ENCODE data around the gene SAMD4A.

The SAMD4A gene

DNA sequence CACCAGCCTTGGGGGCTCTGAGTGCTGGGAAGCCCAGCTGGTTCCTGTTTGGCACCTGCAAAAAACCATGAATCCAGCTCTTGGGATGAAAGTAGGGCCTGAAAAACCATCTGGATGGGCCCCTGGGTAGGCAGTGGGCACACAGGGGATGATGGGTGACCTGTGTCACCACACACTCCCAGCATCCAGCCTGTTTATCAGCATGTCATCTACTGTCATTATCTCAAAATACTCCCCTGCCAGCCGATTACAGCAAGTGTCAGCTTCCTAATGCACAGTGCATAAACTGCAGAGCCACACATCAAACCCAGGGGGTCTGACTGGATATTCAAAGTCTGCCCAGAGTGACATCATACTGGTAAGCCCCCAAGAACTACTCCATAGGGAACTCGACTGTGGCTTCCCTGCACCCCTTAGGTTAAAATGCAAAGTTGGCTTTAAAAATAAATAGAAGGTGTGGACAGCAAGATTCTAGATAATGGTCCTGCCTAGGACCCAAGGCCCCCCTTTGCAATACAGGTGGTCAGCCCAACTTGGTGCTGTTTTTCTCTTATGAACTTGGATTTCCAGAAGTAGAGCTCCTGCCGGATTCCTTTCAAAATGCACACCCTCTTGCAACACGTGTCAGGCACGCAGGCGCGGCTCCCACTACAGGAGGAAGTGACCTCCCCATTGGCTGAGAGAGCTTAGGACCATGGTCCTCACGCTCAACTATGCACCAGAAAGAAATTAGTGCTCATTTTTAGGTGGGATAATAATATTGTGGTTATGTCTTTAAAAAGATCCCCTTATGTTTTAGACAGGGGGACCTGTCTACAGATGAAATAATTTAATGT lies 241.6 kb downstream of the SAMD4A start:
- no peak for DNase-seq

DNA sequence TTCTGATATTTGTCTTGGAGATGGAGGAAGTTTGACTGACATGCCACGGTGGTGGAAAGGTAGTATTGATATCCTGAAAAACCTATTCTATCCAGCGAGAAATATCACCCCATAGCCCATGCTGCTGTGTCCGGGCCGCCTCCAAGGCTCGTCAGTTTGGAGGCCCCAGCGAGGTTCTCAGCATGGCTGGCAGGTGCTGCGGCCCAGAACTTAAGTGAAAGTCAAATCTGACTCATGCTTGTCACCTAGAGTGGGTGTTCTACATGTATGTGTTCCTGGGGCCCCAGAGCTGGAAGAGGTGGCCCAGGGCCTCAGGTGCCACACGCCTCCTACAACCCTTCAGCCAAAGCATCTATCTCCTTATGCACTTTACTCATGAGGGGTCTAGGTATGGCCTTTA lies 242.8 kb downstream of the SAMD4A start:
- no peak for DNase-seq

GRCh38 chr14:54812617-54813016 lies 245.7 kb downstream of the SAMD4A start:
- no peak for DNase-seq

- no peak for DNase-seq
Measured at GRCh38 chr14:54813081-54813480, 246.2 kb downstream of the SAMD4A start.

DNA sequence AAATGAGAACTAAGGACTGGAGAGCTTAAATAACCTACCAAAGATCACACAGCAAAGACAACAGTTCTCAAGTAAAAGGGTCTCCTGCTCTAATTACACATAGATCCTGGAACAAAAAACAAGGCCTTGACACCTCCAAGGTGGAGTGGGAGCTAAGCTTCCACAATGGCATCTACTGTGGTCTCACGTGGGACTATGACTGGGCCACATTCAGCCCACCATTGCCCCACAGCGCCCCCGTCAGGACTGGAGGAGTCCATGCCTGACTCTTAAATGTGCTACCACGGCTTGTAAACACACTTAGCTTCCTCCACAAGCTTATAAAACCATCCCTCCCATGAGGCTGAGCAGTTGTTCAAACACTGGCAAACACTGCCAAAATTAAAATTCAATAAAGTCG lies 247.1 kb downstream of the SAMD4A start:
- no peak for DNase-seq

DNA sequence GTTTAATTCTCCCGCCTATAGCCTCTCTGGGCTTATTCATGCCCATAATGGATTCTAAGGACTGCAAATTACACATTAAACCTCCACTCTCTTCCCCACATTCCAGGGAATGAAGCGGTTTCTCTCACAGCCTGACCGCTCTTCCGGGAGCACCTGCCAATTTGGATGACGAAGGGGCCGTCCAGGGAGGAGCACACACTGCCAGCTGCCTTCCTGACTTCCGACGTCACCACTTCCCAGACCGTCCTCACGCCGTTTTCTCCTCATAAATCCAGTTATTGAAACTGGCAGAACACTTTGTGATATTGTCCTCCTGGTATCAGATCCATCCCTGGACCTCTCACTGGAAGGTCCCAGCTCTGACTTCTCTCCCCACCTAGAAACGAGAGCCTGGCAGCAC lies 248.1 kb downstream of the SAMD4A start:
- DNase-seq: no peak

- no peak for DNase-seq
Measured at GRCh38 chr14:54815515-54815914, 248.6 kb downstream of the SAMD4A start.

DNA sequence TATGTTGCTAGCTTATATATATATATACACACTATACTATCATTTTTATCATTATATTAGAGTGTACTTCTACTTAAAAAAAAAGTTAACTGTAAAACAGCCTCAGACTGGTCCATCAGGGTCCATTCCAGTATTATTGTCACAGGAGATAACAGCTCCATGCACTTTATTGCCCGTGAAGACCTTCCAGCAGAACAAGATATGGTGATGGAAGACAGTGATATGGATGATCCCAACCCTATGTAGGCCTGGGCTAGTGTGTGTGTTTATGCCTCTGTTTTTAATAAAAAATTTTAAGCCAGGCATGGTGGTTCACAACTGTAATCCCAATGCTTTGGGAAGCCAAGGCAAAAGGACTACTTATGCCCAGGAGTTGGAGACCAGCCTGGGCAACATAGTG lies 249.5 kb downstream of the SAMD4A start:
- DNase-seq: no peak

DNA sequence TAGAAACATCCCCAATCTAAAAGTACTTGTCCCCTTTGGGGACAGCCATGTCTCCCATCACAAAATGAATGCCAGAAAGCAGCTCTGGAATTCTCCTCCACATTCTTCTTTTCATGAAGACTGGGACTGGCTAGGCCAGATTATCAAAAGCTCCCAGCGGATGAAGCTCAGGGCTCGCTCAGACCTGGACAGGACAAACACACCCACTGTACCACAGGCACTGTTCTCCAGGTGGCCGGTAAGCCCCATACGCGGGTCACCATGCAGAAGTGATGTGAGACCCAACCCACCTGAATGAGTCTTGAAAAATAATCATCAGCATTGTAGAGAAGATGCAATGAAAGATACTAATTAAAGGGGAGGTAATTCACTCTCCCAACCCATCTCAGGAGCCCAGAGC lies 250.6 kb downstream of the SAMD4A start:
- DNase-seq: no peak

GRCh38 chr14:54818201-54819133 lies 251.5 kb downstream of the SAMD4A start:
- DNase-seq: no peak

DNA sequence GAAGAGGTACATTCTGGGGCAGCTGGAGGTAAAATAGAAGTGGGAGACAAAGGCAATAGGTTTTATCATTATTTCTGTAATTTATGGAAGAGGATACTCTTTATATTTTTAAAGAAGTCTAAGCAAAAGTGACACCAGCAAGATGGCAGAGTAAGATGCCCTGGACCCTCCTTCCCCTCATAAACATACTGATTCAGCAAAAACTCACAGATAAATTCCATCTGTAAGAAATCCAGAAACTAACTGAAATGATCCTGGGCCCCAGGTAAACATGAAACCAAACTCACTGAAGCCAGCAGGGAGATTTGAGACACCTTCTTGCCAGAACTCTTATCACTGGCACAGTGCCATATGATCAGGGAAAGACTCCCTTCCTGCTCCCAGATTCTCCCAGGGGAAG lies 255.8 kb downstream of the SAMD4A start:
- no peak for DNase-seq

- no peak for DNase-seq
Measured at GRCh38 chr14:54823757-54824549, 257.0 kb downstream of the SAMD4A start.

GRCh38 chr14:54828037-54828436 lies 261.1 kb downstream of the SAMD4A start:
- DNase-seq: no peak

DNA sequence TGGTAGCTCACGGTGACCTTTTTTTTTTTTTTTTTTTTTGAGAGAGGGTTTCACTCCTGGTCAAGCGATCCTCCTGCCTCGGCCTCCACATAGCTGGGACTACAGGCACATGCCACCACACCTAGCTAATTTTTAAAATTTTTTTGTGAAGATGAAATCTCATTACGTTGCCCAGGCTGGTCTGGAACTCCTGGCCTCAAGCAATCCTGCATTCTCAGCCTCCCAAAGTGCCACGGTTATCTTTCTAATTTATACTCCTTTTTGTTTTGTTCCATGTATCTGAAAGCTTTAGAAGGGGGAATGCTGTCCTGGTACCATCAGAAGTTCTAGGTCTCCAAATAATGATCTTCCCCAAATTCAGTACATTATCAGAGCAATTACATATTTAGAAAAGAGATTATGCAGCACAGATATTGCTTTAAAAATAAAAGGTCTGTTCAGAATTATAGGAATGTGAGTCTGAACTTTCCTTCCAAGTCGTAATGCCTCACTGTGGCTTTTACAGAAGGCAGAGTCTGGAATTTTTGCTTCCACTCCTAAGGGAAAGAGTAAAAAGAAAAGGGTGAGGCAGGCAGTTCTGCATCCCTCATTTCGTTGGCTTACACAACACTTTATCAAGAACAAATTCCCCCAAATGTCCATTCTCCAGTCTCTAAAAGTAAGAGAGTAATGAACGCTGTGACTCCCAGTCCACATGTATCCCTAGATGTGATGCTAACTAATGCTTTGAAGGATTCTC lies 262.7 kb downstream of the SAMD4A start:
- DNase-seq: no peak

DNA sequence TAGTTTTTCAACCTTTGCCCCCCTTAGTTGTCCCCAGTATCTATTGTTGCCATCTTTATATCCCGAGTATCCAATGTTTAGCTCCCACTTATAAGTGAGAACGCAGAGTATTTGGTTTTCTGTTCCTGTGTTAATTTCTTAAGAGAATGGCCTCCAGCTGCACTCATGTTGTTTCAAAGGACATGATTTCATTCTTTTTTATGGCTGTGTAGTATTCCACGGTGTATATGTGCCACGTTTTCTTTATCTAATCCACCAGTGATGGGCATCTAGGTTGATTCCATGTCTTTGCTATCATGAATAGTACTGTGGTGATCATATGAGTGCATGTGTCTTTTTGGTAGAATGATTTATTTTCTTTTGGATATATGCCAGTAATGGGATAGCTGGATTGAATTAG lies 263.7 kb downstream of the SAMD4A start:
- DNase-seq: no peak

DNA sequence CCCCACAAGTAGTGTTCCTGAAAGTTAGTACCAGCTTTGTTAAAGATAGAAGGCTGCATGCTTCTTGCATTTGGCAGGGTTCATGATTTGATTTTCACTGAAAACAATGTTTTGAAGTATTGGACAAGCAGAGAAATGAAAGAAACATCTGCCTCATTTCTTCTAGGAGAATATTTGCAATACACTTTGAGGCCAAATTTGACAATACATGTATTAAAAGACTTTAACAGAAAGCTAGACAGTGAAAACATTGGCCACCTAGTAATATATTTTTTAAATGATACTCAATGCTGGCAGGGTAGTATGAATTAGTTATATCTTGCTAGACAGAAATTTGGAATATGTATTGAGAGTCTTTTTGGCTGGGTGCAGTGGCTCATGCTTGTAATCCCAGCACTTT lies 267.2 kb downstream of the SAMD4A start:
- DNase-seq: no peak

GRCh38 chr14:54834727-54835126 lies 267.8 kb downstream of the SAMD4A start:
- no peak for DNase-seq

DNA sequence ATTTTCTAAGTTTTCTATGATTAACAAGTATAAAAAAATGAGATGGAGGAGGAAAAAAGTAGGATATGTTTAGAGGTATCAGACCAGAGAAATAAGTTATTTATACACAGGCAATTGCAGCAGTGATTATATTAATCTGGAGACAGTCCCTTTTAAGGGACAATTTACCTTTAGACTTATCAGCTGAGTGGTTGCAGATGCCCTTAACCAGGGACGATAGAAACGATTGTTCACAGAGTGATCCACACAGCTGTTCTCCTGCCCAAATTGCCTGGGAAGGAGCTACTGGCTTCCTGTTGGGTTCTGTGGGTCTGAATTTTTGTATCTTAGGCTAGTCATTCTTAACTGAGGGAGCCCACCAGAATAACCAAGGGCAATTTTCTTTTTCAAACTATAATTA lies 269.3 kb downstream of the SAMD4A start:
- DNase-seq: no peak

- no peak for DNase-seq
Measured at GRCh38 chr14:54837508-54838149, 270.7 kb downstream of the SAMD4A start.

DNA sequence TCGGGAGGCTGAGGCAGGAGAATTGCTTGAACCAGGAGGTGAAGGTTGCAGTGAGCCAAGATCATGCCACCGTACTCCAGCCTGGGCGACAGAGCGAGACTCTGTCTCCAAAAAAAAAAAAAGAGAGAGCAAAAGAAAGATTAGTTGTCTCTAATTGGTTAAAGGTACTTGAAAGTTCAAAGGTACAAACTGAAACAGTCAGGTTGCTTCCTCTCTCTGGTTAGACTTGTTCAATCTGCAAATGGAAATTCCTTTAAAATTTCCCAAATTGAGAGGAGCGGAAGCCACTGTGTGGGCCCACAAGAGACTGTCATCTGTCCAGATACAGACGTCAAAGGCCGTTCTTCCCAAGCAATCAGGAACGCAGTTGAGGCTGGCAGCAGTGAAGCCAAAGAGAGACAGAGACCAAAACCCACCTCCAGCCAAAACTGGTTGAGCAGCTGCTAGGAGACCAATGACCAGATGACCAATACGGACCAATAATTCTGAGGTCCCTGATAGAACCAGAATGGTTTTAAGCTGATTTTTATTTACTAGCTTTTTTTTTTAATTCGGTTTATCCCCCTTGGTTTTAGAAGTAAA lies 272.1 kb downstream of the SAMD4A start:
- no peak for DNase-seq

GRCh38 chr14:54839701-54840119 lies 272.8 kb downstream of the SAMD4A start:
- no peak for DNase-seq

DNA sequence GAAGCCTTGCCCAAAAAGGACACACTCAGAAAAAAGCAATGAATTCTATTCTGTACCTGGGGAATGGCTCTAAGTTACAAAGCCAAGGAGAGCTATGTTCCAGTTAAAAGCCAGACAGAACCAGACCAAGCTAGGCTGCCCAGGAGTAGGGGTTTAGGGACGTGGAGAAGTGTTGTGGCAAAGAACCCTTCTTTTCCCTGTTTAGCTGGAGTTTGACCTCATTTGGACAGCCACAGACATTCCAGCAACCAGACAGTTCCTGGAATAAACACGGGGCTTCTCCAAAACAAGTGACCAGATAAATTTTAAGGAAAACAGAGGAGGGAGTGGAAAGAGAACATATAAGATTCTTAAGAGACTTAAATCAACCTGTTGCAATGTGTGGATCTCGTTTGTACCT lies 273.4 kb downstream of the SAMD4A start:
- DNase-seq: no peak

Data from activated effector memory CD4-positive, alpha-beta T cell treated with Interleukin-2 at 50 U/mL for 16 hours (primary cell).